Common myeloid progenitor, CD34-positive (primary cell): Measurements from ENCODE around the gene C5orf63.

Experiments used
- CTCF ChIA-PET: fragments of 350-600 bp; sonication (Branson Sonifier 250); formaldehyde crosslinking; loops from one replicate; lab custom pipeline; 2021; ENCODE audit warnings: antibody characterized with exemption; lab: Charles Lee
- POLR2A ChIA-PET: fragments of 350-600 bp; sonication (Branson Sonifier 250); formaldehyde crosslinking; loops from one replicate; lab custom pipeline; 2021; ENCODE audit warnings: antibody characterized with exemption; lab: Charles Lee
- DNase-seq, 3 donors: peaks; one replicate each; pipeline versions ENCODE4 v3.0.0 to v3.0.0-alpha.2; 2013
- H3K27ac ChIP-seq, 2 experiments: 1 replicate in 1 of 2; 2 replicates in 1 of 2; pipeline ENCODE4 v1.7.0; 2013; ENCODE audit warnings: inconsistent platforms in 2 of 2, low read length in 2 of 2, mild to moderate bottlenecking in 2 of 2, low read depth in 1 of 2, moderate library complexity in 1 of 2; ENCODE audit not compliant: severe bottlenecking in 2 of 2, insufficient read depth in 1 of 2, poor library complexity in 1 of 2
- H3K27me3 ChIP-seq, 5 experiments: replicated peaks in 2 of 5; 1 replicate in 3 of 5; 2 replicates in 2 of 5; pipeline versions ENCODE4 v1.6.1 to v1.7.0; 2013; ENCODE audit warnings: low read length in 4 of 5, mild to moderate bottlenecking in 2 of 5, moderate library complexity in 2 of 5, inconsistent platforms in 1 of 5; ENCODE audit not compliant: insufficient read depth in 5 of 5, control insufficient read depth in 4 of 5
- H3K36me3 ChIP-seq, 4 experiments: 1 replicate in 2 of 4; 2 replicates in 2 of 4; pipeline versions ENCODE4 v1.6.1 to v1.7.0; 2013; ENCODE audit warnings: low read length in 3 of 4, control low read depth in 1 of 4, mild to moderate bottlenecking in 1 of 4; ENCODE audit not compliant: control insufficient read depth in 4 of 4, insufficient read depth in 4 of 4
- H3K4me1 ChIP-seq, 4 experiments: 1 replicate in 3 of 4; 2 replicates in 1 of 4; pipeline versions ENCODE4 v1.6.1 to v1.7.1; 2013; ENCODE audit warnings: low read length in 3 of 4, mild to moderate bottlenecking in 3 of 4, control low read depth in 1 of 4, inconsistent platforms in 1 of 4, moderate library complexity in 1 of 4; ENCODE audit not compliant: control insufficient read depth in 4 of 4, insufficient read depth in 4 of 4; ENCODE audit errors: control extremely low read depth in 1 of 4
- H3K4me3 ChIP-seq, 7 experiments: 1 replicate in 4 of 7; 2 replicates in 3 of 7; pipeline versions ENCODE4 v1.5.1 to v1.7.0; 2013; ENCODE audit warnings: mild to moderate bottlenecking in 7 of 7, low read length in 6 of 7, moderate library complexity in 6 of 7, inconsistent platforms in 2 of 7, low read depth in 2 of 7, control low read depth in 1 of 7; ENCODE audit not compliant: insufficient read depth in 4 of 7, control insufficient read depth in 1 of 7; ENCODE audit errors: extremely low read depth in 1 of 7
- H3K9me3 ChIP-seq, 5 experiments: 1 replicate in 4 of 5; 2 replicates in 1 of 5; pipeline versions ENCODE4 v1.6.1 to v1.7.1; 2013; ENCODE audit warnings: low read length in 4 of 5, mild to moderate bottlenecking in 2 of 5, inconsistent platforms in 1 of 5, low read depth in 1 of 5, moderate library complexity in 1 of 5; ENCODE audit not compliant: control insufficient read depth in 4 of 5, insufficient read depth in 2 of 5; ENCODE audit errors: control extremely low read depth in 1 of 5
- WGBS: methylation state at CpG from one replicate; pipeline ENCODE4 v1.1.5; 2013; ENCODE audit not compliant: insufficient coverage; 5-methylcytosine and 5-hydroxymethylcytosine counted together

C5orf63 gene

DNA sequence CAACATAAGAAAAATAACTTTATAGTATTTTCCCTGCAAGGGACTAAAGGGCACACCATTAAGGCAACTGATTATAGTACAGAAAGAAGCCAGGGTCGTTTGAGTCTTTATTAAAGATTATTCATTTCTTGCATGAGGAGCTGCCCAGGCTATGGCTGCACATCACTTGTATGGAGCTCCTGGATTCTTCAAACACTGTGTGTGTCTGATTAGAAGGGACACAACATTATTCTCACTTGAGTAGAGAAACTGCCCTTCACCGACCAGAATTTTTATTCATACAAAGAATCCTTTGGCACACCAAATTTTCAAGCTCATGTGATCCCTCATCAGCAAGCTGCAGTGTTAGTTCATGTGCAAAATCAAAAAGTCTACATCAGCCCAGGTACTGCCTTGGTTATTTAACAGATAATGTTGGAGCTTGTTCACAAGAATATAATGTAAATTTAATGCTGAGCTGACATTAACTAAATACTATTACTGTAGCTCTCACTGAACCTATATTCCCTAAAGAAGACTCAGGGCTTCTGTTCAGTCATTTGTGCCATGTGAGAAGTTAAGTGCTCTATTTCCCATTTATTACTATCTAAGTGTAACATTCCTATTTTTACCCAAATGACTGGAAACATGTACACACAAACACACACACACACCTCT is 9.9 kb downstream of the C5orf63 start:
- WGBS, result 100% methylated on average over 2 of the region's 2 CpGs
- POLR2A ChIA-PET, result no interaction called here

DNA sequence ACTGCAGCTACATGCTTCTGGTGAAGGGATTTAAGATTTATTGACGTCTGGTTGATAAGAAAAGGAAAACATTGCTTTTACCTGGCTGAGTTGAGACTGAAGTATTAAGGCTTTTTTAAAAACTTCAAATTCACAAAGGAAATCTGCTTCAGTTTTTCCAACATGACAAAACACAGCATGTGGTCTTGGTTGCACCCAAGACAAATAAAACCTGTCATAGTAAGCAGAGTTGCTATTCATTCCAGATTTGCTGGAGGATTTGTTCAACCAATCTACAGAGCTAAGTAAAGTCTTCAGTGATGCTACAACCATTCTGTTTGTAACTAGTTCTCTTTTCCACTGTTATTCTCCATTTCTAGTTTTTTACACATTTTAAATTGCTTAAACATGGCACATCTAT is 11.3 kb downstream of the C5orf63 start:
- Histone ChIP-seq H3K9me3 (no peaks in the 10 kb centered on the region), H3K36me3 (peaks cover 0 to 15% (median 5%) of the 10 kb centered on the region in 4 experiments), H3K4me1 (no peaks in the 10 kb centered on the region), H3K27me3 (no peaks in the 10 kb centered on the region), H3K4me3 (no peak overlapping the region), H3K27ac (no peak overlapping the region)
- WGBS, result no CpG with 5 or more reads among the region's 1 CpG
- DNase-seq, result no peak
- POLR2A ChIA-PET, result no interaction called here
- CTCF ChIA-PET, result interaction anchor here (0.6 to 1.5 kb wide), 4 partner anchors 13 to 1440 kb away, joined by 3 read pairs; no protein-coding TSS in a partner anchor

More for the DNA sequence above, 9.9 kb downstream of the C5orf63 start:
- no peak for DNase-seq
- Histone ChIP-seq H3K9me3 (no peaks in the 10 kb centered on the region), H3K4me1 (no peaks in the 10 kb centered on the region), H3K4me3 (no peak overlapping the region), H3K27ac (no peak overlapping the region), H3K36me3 (peaks cover 0 to 5% (median under 1%) of the 10 kb centered on the region in 4 experiments), H3K27me3 (no peaks in the 10 kb centered on the region)
- CTCF ChIA-PET, result interaction anchor here (0.6 to 1.5 kb wide), 3 partner anchors 9 to 132 kb away, joined by 3 read pairs; no protein-coding TSS in a partner anchor

DNA sequence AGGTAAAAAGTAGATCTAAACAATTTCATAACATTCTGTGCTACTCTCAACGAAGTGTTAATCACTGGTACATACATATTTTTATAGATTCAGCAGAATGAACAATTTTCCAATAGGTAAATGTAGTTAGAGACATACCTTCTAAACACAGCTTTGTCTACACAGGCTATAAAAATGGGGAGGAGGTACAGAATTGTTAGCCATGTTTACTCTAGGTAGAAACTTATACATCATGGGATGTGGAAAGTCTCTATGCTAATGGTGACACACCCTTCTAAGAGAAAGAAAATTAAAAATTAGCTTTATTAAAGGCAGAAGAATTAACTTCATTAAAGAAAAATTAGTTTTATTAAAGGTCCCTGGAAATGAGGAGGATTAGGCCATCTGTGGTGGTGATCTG is 11.8 kb downstream of the C5orf63 start:
- Histone ChIP-seq H3K4me3 (no peak overlapping the region), H3K36me3 (peaks cover 0 to 19% (median 5%) of the 10 kb centered on the region in 4 experiments), H3K27ac (no peak overlapping the region), H3K27me3 (no peaks in the 10 kb centered on the region), H3K9me3 (no peaks in the 10 kb centered on the region), H3K4me1 (no peaks in the 10 kb centered on the region)
- ChIA-PET CTCF (interaction anchor here (0.6 to 1.5 kb wide), 3 partner anchors 13 to 1440 kb away, joined by 3 read pairs; no protein-coding TSS in a partner anchor), POLR2A (interaction anchor here (0.6 kb wide), 1 partner anchor 14 kb away, joined by 3 read pairs; no protein-coding TSS in a partner anchor)
- no peak for DNase-seq
- no CpG with 5 or more reads among the region's 1 CpG for WGBS

DNA sequence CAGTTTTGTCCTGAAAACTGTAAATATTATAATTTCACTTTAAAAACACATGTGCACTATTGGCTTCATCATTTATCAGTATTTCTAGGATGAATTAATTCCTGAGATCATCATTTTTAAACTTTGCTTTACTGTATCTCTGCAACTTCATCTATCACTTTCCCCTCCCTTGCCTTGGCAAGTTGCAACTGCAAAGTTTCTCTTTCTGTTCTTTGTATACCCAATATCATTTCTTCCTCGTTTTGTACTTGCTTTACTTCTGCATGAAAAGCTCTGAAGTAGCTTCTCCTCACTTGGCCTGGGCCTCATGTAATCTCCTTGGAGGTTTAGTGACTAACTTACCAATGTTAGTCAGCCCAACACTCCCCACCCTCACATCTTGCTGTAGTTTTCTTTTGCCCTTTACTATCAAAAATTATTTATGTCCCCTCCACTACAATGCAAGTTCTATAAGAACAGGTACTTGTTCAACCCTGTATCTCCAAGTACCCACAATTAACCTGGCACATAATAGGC is 12.8 kb downstream of the C5orf63 start:
- 89% methylated on average over 1 of the region's 1 CpG for WGBS
- no peak overlapping the region for H3K27ac ChIP-seq
- H3K4me1 ChIP-seq, result no peaks in the 10 kb centered on the region
- ChIA-PET POLR2A (no interaction called here), CTCF (no interaction called here)
- peaks cover 0 to 2% (median 0%) of the 10 kb centered on the region in 5 experiments for H3K9me3 ChIP-seq
- DNase-seq, result no peak
- H3K27me3 ChIP-seq, result no peaks in the 10 kb centered on the region
- no peak overlapping the region for H3K4me3 ChIP-seq
- peaks cover 0 to 27% (median 9%) of the 10 kb centered on the region in 4 experiments for H3K36me3 ChIP-seq

DNA sequence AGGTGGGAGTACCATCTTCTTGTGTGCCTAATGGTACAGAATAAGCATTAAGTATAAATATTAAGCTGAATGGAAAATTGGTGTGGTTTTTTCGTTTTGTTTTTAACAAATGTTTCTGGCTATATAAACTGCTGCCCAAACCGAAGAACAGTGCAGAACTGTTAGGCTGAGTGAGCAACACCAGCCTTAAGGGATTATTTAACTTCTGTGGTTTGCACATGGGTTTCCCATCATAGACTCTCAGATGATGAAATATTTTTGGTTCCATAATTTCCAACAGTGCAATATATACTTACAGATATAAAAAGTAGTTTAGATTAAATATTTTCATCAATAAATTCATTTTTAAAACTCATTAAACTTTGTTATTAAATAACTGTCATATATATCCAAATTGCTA is 16.4 kb downstream of the C5orf63 start:
- ChIA-PET CTCF (interaction anchor here (0.9 kb wide), 1 partner anchor 10 kb away, joined by 3 read pairs; no protein-coding TSS in a partner anchor), POLR2A (no interaction called here)
- no peak for DNase-seq
- Histone ChIP-seq H3K36me3 (peaks cover 0 to 27% (median 10%) of the 10 kb centered on the region in 4 experiments), H3K27me3 (no peaks in the 10 kb centered on the region), H3K4me3 (no peak overlapping the region), H3K9me3 (peaks cover 0 to 2% (median 0%) of the 10 kb centered on the region in 5 experiments), H3K27ac (no peak overlapping the region), H3K4me1 (no peaks in the 10 kb centered on the region)
- 89% methylated on average over 2 of the region's 2 CpGs for WGBS

DNA sequence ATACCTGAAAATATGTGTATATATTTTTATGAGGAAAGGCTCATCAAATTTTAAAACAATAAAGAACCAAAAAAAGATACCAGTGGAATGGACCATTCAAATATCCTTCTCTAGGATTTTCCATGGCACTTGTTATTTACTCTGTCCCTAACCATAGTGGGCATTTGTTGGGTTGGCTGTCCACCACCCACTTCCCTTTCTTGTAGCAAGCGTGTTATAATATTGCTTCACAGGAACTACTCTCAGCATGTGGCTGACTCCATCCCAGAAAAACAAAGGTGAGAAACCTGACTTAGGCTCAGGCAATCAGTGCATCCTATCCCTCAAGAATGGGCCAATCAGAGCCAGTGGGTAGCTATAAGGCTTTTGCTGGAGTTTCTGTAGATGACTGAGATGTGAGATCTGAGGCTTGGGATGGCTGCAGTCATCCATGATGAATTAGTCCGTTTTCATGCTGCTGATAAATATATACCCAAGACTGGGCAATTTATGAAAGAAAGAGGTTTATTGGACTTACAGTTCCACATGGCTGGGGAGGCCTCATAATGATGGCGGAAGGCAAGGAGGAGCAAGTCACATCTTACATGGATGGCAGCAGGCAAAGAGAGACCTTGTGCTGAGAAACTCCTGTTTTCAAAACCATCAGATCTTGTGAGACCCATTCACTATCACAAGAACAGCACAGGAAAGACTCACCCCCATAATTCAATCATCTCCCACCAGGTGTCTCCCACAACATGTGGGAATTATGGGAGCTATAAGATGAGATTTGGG is 17.2 kb downstream of the C5orf63 start:
- Histone ChIP-seq H3K4me3 (no peak overlapping the region), H3K27me3 (no peaks in the 10 kb centered on the region), H3K27ac (no peak overlapping the region), H3K9me3 (peaks cover 0 to 2% (median 0%) of the 10 kb centered on the region in 5 experiments), H3K36me3 (peaks cover 0 to 27% (median 10%) of the 10 kb centered on the region in 4 experiments), H3K4me1 (no peaks in the 10 kb centered on the region)
- WGBS, result 83% methylated on average over 2 of the region's 3 CpGs
- no peak for DNase-seq
- ChIA-PET CTCF (no interaction called here), POLR2A (no interaction called here)
